Coronary artery (tissue), 2 donors: Measurements from ENCODE around the gene DUOXA1.

ENCODE experiments used
- DNase-seq: peaks from one replicate; pipeline ENCODE4 v3.0.0-alpha.2; 2017; ENCODE audit warnings: low spot score
- H3K27ac ChIP-seq, 2 donors: fragments of 200-600 bp; sonication (generic); one replicate each; pipeline ENCODE4 v1.5.1; 2016 to 2019
- H3K4me3 ChIP-seq: fragments of 200-600 bp; sonication (generic); 2 replicates; pipeline ENCODE4 v1.5.1; 2016; ENCODE audit warnings: mild to moderate bottlenecking, moderate library complexity
- CTCF ChIP-seq: fragments of 200-600 bp; sonication (generic); IDR thresholded peaks from one replicate; pipeline ENCODE4 v1.5.1; 2019; ENCODE audit warnings: antibody characterized with exemption

The DUOXA1 gene

DNA sequence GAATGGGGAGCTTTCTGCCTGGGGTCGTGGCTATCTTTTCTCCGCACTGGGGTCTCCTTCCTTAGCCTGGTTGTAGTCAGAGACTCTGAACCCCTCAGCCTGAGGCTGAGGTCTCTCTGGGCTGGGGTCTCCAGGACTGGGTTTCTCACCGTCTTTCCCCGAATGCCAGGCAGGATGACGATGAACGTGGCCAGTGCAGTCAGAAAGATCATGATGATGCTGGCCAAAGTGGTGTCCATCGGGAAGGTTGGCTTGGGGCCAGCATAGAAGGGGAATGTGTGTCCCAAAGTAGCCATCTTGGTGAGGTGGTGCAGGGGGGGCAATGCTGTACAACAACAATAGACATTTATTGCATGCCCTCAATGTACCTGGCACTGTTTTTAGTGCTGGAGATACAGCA is 7.0 kb downstream of the DUOXA1 start:
- no peak overlapping the region for H3K4me3 ChIP-seq
- TF ChIP-seq CTCF, result no peak
- DNase-seq, result no peak
- H3K27ac ChIP-seq, result no peak overlapping the region

DNA sequence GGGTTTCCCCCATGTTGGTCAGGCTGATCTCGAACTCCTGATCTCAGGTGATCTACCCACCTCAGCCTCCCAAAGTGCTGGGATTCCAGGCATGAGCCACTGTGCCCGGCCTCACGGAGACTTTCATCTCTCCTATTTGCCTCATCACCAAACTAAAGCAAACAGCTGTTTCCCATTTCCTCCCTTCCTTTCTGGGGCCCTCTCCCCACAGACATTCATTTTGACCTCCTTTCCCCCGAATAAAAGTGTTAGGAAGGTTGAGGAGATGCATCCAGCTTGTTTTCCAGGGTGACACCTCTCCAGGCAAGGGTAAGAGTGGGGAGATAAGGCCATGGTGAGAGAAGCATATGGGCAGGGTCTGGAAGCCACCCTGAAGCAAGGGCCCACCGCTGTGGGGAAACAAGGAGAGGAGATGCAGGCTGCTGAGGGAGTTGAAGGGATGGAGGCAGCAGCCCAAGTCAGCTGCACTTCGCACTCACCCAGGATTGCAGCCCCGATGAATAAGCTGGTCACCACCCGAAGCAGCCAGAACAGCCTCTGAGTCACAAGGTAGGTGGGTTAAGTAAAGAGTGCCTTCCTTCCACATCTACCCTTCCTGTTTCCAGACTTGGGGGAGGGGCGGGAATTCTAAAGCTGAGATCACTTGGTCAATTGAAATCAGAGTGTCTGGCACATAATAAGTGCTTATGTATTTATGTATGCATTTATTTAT is 7.8 kb downstream of the DUOXA1 start:
- no peak for DNase-seq
- Histone ChIP-seq H3K4me3 (no peak overlapping the region), H3K27ac (no peak overlapping the region)
- TF ChIP-seq CTCF, result no peak

DNA sequence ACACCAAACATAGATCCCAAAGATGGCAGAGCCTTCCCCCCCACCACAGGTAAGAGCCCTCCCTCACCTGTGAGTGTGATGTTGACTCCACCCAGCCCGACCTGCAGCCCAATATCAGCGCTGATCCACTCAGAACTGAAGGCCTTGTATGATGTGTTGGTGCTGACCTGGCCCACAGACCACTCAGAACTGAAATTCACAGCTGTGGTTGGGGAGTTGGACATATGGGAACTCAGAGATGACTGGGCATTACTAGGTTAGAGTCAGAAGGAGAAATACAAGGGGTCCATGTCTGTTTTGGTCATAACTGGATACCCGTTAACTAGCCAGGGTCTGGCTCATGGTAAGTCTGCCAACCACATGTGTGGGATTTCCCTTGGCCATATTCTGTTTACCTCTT is 8.7 kb downstream of the DUOXA1 start:
- Histone ChIP-seq H3K4me3 (no peak overlapping the region), H3K27ac (no peak overlapping the region)
- no peak for TF ChIP-seq CTCF
- no peak for DNase-seq

- Histone ChIP-seq H3K4me3 (no peak overlapping the region), H3K27ac (no peak overlapping the region)
- DNase-seq, result no peak
- no peak for TF ChIP-seq CTCF
These were observed 9.4 kb downstream of the DUOXA1 start for GRCh38 chr15:45120081-45120972.

GRCh38 chr15:45118996-45119395 is 10.7 kb downstream of the DUOXA1 start:
- no peak for TF ChIP-seq CTCF
- Histone ChIP-seq H3K4me3 (no peak overlapping the region), H3K27ac (no peak overlapping the region)
- no peak for DNase-seq

DNA sequence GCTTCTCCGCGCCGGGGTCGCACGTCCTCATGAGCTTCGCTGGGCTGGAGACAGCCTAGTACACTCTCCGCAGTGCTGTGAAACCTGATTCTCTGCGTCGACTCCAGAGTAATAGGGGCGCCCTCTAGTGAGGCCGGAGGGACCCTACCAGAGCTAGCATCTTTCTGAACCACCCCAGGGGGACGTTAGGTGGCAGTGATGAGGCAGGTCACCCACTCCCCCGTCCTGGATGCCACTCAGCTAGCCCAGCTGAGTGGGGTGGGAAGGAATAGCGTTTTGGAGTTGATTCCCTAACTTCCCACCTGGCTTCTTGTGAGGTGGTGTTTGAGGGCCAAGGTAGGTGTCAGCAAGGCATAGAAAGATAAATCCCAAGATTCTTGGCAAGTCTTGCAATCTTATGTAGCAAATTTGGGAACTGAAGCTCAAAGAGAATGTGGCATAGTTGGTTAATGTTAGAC is 11.5 kb downstream of the DUOXA1 start:
- peak; percentile 86 for DNase-seq
- Histone ChIP-seq H3K27ac (no peak overlapping the region), H3K4me3 (peak overlapping the region; percentile 36)
- TF ChIP-seq CTCF, result peak; percentile 98
